Activated CD4-positive, alpha-beta memory T cell treated with anti-CD3 and anti-CD28 coated beads for 36 hours (primary cell): Measurements from ENCODE around the gene TTC12. TPM values are rescaled to one million over a fixed set of nuclear protein-coding genes. Genes with fewer than 3 reads are reported as not detected.

Experiments
- CTCF ChIA-PET: fragments of 350-600 bp; sonication (Branson Sonifier 250); formaldehyde crosslinking; loops from one replicate; lab custom pipeline; 2021; ENCODE audit warnings: antibody characterized with exemption, inconsistent platforms; lab: Charles Lee
- POLR2A ChIA-PET: fragments of 350-600 bp; sonication (Branson Sonifier 250); formaldehyde crosslinking; loops from one replicate; lab custom pipeline; 2021; ENCODE audit warnings: antibody characterized with exemption; lab: Charles Lee
- DNase-seq: peaks from one replicate; pipeline ENCODE4 v3.0.0-alpha.2; 2020
- H3K27ac Mint-ChIP-seq: one replicate; pipeline ENCODE4 v1.8.0; 2021; ENCODE audit warnings: mixed read lengths
- H3K27me3 Mint-ChIP-seq: one replicate; pipeline ENCODE4 v1.8.0; 2021; ENCODE audit warnings: mixed read lengths
- H3K36me3 Mint-ChIP-seq: one replicate; pipeline ENCODE4 v1.8.0; 2021; ENCODE audit warnings: mixed read lengths
- H3K4me1 Mint-ChIP-seq: one replicate; pipeline ENCODE4 v1.8.0; 2021; ENCODE audit warnings: low read depth, mixed read lengths
- H3K4me3 Mint-ChIP-seq: one replicate; pipeline ENCODE4 v1.8.0; 2021; ENCODE audit warnings: mild to moderate bottlenecking, mixed read lengths
- H3K9me3 Mint-ChIP-seq: one replicate; pipeline ENCODE4 v1.8.0; 2021; ENCODE audit warnings: mixed read lengths
- intact Hi-C: fragments of 100-400 bp; cut with micrococcal nuclease; formaldehyde crosslinking; loops from one replicate; pipeline ENCODE4 v1.15.1; 2023
- total RNA-seq, 2 experiments: library from RNA; stranded (reverse); gene quantifications; one replicate each; pipeline ENCODE4 v1.2.3, GENCODE V29; 2021

The TTC12 gene
- total RNA-seq, 2 experiments from 2014 or later = 7.4 to 8.9 TPM

GRCh38 chr11:113398669-113399430 lies 84.5 kb downstream of the TTC12 start:
- Mint-ChIP-seq H3K36me3 (no peaks in the 10 kb centered on the region), H3K27ac (no peak overlapping the region), H3K27me3 (no peaks in the 10 kb centered on the region), H3K4me1 (no peaks in the 10 kb centered on the region), H3K9me3 (no peaks in the 10 kb centered on the region), H3K4me3 (no peak overlapping the region)
- DNase-seq = no peak
- intact Hi-C loops = no loop called here
- ChIA-PET POLR2A (no interaction called here), CTCF (no interaction called here)

GRCh38 chr11:113400631-113401230 lies 86.3 kb downstream of the TTC12 start:
- Mint-ChIP-seq H3K4me3 (no peak overlapping the region), H3K27me3 (no peaks in the 10 kb centered on the region), H3K4me1 (no peaks in the 10 kb centered on the region), H3K27ac (no peak overlapping the region), H3K9me3 (no peaks in the 10 kb centered on the region), H3K36me3 (no peaks in the 10 kb centered on the region)
- ChIA-PET CTCF (interaction anchor here (0.7 kb wide), 1 partner anchor 341 kb away, joined by 3 read pairs; no protein-coding TSS in a partner anchor), POLR2A (interaction anchor here (0.9 kb wide), 1 partner anchor 87 kb away, joined by 3 read pairs; the partner anchor contains the start of gene TTC12)
- intact Hi-C loops = no loop called here
- DNase-seq = no peak

- H3K27ac Mint-ChIP-seq = no peak overlapping the region
- intact Hi-C loops = no loop called here
- no peak overlapping the region for H3K4me3 Mint-ChIP-seq
- H3K4me1 Mint-ChIP-seq = no peaks in the 10 kb centered on the region
- CTCF ChIA-PET = no interaction called here
- no peaks in the 10 kb centered on the region for H3K36me3 Mint-ChIP-seq
- no peaks in the 10 kb centered on the region for H3K27me3 Mint-ChIP-seq
- POLR2A ChIA-PET = interaction anchor here (0.9 kb wide), 1 partner anchor 88 kb away, joined by 3 read pairs; the partner anchor contains the start of gene TTC12
- DNase-seq = no peak
- no peaks in the 10 kb centered on the region for H3K9me3 Mint-ChIP-seq
Observed at GRCh38 chr11:113401718-113402117, 87.3 kb downstream of the TTC12 start.

- Mint-ChIP-seq H3K4me3 (no peak overlapping the region), H3K27me3 (peaks cover 2% of the 10 kb centered on the region), H3K36me3 (no peaks in the 10 kb centered on the region), H3K4me1 (no peaks in the 10 kb centered on the region), H3K9me3 (no peaks in the 10 kb centered on the region), H3K27ac (no peak overlapping the region)
- ChIA-PET CTCF (no interaction called here), POLR2A (no interaction called here)
- intact Hi-C loops = no loop called here
- no peak for DNase-seq
Observed at GRCh38 chr11:113404859-113405430, 90.6 kb downstream of the TTC12 start.

- H3K27me3 Mint-ChIP-seq = peaks cover 4% of the 10 kb centered on the region
- H3K4me1 Mint-ChIP-seq = no peaks in the 10 kb centered on the region
- POLR2A ChIA-PET = no interaction called here
- no peak overlapping the region for H3K27ac Mint-ChIP-seq
- H3K9me3 Mint-ChIP-seq = no peaks in the 10 kb centered on the region
- CTCF ChIA-PET = interaction anchor here (0.7 kb wide), 1 partner anchor 88 kb away, joined by 3 read pairs; no protein-coding TSS in a partner anchor
- DNase-seq = no peak
- intact Hi-C loops = no loop called here
- H3K36me3 Mint-ChIP-seq = no peaks in the 10 kb centered on the region
- H3K4me3 Mint-ChIP-seq = no peak overlapping the region
Observed at GRCh38 chr11:113405724-113406478, 91.5 kb downstream of the TTC12 start.

GRCh38 chr11:113407163-113407562 lies 92.8 kb downstream of the TTC12 start:
- ChIA-PET CTCF (no interaction called here), POLR2A (no interaction called here)
- H3K4me3 Mint-ChIP-seq = no peak overlapping the region

GRCh38 chr11:113408206-113408605 lies 93.8 kb downstream of the TTC12 start:
- ChIA-PET POLR2A (no interaction called here), CTCF (no interaction called here)
- no peaks in the 10 kb centered on the region for H3K36me3 Mint-ChIP-seq
- intact Hi-C loops = no loop called here
- H3K9me3 Mint-ChIP-seq = no peaks in the 10 kb centered on the region
- H3K27ac Mint-ChIP-seq = no peak overlapping the region
- H3K4me3 Mint-ChIP-seq = no peak overlapping the region
- no peaks in the 10 kb centered on the region for H3K4me1 Mint-ChIP-seq
- H3K27me3 Mint-ChIP-seq = peaks cover 4% of the 10 kb centered on the region
- DNase-seq = no peak

More at GRCh38 chr11:113407163-113407562, 92.8 kb downstream of the TTC12 start:
- Mint-ChIP-seq H3K27me3 (peaks cover 4% of the 10 kb centered on the region), H3K27ac (no peak overlapping the region), H3K36me3 (no peaks in the 10 kb centered on the region), H3K4me1 (no peaks in the 10 kb centered on the region), H3K9me3 (no peaks in the 10 kb centered on the region)
- DNase-seq = no peak
- intact Hi-C loops = no loop called here

GRCh38 chr11:113408887-113409286 lies 94.5 kb downstream of the TTC12 start:
- ChIA-PET POLR2A (no interaction called here), CTCF (no interaction called here)
- H3K27ac Mint-ChIP-seq = no peak overlapping the region
- no peaks in the 10 kb centered on the region for H3K36me3 Mint-ChIP-seq
- no peaks in the 10 kb centered on the region for H3K4me1 Mint-ChIP-seq
- H3K27me3 Mint-ChIP-seq = peaks cover 4% of the 10 kb centered on the region
- no peaks in the 10 kb centered on the region for H3K9me3 Mint-ChIP-seq
- intact Hi-C loops = no loop called here
- no peak for DNase-seq
- no peak overlapping the region for H3K4me3 Mint-ChIP-seq

GRCh38 chr11:113409526-113409925 lies 95.1 kb downstream of the TTC12 start:
- Mint-ChIP-seq H3K4me1 (no peaks in the 10 kb centered on the region), H3K4me3 (no peak overlapping the region), H3K27ac (no peak overlapping the region), H3K27me3 (peaks cover 7% of the 10 kb centered on the region), H3K9me3 (no peaks in the 10 kb centered on the region), H3K36me3 (no peaks in the 10 kb centered on the region)
- ChIA-PET CTCF (no interaction called here), POLR2A (no interaction called here)
- intact Hi-C loops = no loop called here
- DNase-seq = no peak

GRCh38 chr11:113410414-113411135 lies 96.2 kb downstream of the TTC12 start:
- CTCF ChIA-PET = no interaction called here
- no peak for DNase-seq
- intact Hi-C loops = no loop called here
- Mint-ChIP-seq H3K4me1 (no peaks in the 10 kb centered on the region), H3K27ac (no peak overlapping the region), H3K27me3 (peaks cover 7% of the 10 kb centered on the region), H3K9me3 (no peaks in the 10 kb centered on the region), H3K4me3 (no peak overlapping the region), H3K36me3 (no peaks in the 10 kb centered on the region)
- POLR2A ChIA-PET = no interaction called here

- Mint-ChIP-seq H3K4me1 (no peaks in the 10 kb centered on the region), H3K4me3 (no peak overlapping the region), H3K36me3 (no peaks in the 10 kb centered on the region), H3K27ac (no peak overlapping the region), H3K27me3 (peaks cover 7% of the 10 kb centered on the region), H3K9me3 (no peaks in the 10 kb centered on the region)
- DNase-seq = no peak
- ChIA-PET CTCF (no interaction called here), POLR2A (no interaction called here)
- intact Hi-C loops = no loop called here
Observed at GRCh38 chr11:113411536-113411935, 97.2 kb downstream of the TTC12 start.
